Ishikawa (cell line): ENCODE results near the gene ADO.

Experiments used
- EP300 ChIP-seq: IDR thresholded peaks from 2 replicates; pipeline ENCODE4 v1.6.1; 2012; ENCODE audit warnings: borderline replicate concordance
- MAX ChIP-seq: IDR thresholded peaks from 2 replicates; pipeline ENCODE4 v1.6.1; 2012

GRCh38 chr10:62816076-62816330, 11.5 kb downstream of the ADO start:
- no peak for TF ChIP-seq MAX
- TF ChIP-seq EP300: no peak
